Measurements from ENCODE around the gene C9orf78. TPM values are rescaled to one million over a fixed set of nuclear protein-coding genes. Genes with fewer than 3 reads are reported as not detected.

Gene C9orf78, protein sequence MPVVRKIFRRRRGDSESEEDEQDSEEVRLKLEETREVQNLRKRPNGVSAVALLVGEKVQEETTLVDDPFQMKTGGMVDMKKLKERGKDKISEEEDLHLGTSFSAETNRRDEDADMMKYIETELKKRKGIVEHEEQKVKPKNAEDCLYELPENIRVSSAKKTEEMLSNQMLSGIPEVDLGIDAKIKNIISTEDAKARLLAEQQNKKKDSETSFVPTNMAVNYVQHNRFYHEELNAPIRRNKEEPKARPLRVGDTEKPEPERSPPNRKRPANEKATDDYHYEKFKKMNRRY
- total RNA-seq (ENCODE audit: insufficient read depth, low replicate concordance): 49.1 TPM

DNA sequence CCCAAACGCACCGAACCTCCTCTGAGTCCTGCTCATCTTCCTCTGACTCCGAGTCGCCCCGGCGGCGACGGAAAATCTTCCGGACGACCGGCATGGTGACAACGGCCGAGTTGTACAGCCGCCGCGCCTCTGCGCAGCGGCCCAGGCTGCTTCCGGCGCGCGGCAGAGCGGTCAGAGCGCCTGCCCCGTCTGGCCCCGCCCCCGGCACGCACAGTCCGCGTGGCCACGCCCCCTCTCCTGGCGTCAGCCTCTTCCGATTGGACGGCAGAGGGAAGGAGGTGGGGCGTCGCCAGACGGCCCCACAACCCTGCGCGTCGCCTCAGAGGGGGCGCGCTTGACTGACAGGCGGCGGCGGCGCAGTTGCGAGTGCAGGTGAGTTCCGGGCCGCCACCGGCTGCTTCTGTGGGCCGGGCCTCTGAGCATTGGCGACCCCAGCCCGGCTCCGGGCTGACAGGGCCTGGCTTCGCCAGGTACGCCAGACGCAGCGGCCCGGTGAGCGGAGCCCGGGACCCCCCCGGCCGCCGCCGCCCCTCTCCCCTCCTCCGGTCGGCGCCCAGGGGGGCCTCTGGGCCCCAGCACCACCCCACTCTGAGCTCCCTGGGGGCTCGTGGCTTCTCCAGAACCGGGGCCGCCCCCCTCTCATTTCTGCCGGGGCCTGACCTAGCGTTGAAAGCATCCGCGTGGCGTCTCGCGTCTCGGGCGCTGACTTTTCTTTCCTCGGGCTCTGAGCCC lies at the start of gene C9orf78, which contains the start of gene USP20:
Gene C9orf78, minus strand, starts transcription at position 148 of the 732 bp plus-strand sequence. Its CDS starts 54 bp downstream, at position 94.
Gene USP20, plus strand, starts transcription at position 331 of the 732 bp plus-strand sequence. CDS start 17,098 bp downstream, outside the sequence.
- peak; percentile 98 for DNase-seq (ENCODE audit: low spot score)

DNA sequence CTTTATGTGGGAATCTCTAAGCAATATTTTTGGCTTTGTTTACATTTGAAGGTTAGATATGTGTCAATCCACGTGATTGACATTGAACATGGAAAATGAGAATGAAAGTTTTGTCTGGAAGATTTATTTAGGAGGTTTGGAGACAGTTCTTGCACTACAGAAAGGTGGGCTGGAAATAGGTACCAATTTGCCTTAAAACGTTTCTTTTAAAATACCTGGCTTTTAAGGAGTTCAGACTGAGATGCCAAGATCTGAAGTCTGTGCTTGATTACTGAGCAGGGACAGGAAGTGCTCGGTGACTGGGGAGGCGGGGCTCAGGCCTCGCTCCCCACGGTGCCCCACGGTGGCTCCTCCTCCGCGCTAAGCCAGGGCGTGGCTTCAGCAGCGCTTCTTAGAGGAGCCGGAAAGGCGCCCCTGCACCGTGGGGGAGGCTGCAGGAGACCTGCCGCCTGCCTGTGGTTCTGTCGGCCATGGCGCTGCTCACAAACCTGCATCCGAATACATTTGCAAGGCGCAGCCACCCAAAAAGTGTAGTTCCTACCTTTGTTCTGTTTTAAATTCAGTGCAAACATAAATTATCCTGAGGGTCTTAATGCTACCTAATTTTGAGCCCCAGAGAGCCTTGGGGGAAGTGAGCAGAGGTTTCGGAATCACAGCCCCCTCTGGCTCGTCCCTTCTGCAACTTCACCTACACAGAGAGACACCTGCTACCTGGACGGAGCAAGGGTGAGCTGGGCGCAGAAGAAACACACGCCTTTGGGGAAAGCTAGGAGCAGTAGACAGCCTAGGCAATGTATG lies 49.3 kb upstream of the C9orf78 start:
- DNase-seq (ENCODE audit: low spot score): peak; percentile 89

DNA sequence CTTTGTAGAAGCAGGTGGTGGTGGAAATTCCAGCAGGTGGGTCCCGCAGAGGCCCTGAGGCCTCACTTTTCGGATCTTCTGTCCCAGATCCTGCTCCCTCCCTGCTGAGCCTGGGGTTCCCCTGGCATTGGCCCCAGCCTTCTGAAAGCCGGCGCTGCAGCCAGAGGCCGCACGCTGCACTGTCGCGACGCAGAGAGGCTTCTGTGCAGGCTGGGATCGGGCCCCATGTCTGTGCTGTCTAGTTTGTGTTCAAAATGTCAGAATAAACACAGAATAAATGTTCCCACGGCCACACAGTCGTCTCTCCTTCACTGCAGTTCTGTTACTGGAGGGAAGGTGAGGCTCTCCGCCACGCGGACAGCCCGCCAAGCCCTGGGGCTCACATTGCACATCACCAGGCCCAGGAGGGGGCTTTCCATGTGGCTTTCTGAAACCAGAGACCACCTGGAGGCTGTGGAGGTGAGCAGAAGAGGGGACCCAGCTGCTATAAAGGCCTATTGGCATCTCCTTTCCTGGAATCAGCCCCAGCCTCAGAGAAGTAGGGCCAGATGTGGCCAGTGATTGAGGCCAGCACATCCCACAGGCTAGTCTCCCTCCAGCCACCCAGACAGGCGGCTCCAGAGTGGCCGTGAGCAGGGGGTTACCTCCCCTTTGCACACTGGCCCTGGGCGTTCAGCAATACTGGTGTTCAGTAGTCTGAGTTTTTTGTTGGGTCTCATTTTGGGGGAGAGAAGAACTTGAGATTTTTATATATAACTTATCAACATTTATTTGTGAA lies 46.7 kb upstream of the C9orf78 start:
- no peak for DNase-seq (ENCODE audit: low spot score)

DNA sequence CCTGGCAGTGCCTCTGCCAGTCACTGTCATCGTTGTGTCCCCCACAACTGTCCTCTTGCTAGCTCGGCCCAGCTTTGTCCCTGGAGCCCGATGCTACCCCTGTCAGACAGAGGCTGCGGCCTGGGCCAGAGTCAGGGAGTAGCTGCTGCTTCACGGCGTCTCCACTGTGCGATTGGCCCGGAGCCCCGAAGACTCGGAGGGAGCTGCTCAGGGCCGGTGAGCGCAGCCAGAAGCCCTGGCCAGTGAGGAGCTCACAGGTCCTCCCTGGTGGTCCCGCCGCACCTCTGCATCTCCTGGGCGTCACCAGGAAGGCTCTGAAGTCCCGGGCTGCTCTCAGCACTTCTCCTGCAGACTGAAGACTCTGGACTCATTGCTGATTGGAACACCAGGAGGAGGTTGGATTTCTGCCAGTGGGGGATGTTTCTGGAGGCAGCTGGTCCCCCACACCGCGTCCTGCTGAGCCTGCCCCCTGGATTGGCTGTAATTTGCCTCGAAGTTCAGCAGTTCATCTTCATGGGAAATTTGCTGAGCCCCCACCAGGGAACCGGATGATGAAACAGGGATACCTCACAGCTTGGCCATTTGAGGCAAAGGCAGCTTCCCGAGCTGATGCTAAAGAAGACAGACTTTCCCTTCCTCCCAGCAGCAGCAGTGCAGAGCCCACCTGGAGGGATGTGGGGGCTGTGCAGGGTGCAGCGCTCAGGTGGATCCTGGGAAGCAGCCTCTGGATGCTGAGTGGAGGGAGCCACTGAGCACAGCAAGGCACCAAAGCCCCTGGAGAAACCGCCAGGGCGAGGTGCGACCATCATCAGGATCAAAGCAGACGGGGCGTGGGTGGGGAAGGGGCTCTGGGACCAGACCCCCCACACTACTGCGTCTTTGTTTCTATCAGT lies 45.8 kb upstream of the C9orf78 start:
- DNase-seq (ENCODE audit: low spot score): no peak

DNA sequence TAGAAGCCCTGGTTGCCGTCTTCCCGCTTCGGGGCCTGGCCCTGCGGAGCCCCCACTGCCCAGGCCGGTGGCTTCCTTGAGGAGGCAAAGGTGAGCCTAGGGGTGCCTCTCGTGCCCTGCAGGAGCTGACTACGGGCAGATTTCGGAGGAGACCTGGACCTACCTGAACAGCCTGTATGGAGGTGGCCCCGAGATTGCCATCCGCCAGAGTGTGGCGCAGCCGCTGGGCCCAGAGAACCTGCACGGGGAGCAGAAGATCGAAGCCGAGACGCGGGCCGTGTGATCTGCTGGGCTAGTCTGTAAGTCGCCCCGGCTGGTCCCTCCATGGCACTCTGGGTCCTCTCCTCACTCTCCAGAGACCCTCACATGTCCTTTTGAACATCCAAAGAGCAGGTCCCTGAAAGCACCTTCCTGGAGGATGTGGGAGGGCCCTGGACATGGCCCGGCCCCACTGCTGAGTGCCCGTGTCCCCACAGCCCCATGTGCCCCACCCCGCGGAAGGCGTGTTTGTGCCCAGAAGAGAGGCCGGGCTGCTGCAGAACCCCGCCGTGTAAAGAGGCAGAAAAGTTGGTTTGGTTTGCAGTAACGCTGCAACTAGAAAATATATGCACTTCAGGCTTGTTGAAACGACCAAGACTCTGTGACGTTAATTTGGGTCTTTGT lies 45.0 kb upstream of the C9orf78 start:
- no peak for DNase-seq (ENCODE audit: low spot score)

DNA sequence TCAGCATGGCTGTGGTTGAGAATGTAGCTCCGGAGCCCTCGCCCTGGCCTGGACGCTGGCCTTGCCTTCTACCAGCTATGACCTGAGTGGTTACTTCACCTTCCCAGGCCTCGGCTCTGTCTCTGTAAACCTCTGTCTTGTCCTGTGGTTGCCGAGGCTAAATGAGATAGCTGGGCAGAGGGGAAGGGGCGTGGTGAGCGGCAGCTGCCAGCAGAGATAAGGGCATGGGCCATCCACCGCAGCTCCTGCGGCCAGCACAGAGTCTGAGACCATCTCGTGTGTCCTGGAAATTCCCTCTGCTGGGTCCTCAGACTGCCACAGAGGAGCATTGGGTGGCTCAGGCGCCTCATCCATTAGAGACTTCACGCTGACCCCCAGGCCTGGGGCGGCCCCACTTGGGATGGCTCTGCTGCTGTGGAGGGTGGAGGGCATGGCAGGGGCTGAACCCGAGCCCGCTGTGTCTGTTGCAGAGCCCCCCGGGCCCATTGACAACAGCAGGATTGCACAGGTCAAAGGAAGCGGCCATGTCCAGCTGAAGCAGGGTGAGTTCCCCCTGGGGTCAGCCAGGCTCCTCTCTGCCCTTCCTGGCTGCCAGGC lies 44.1 kb upstream of the C9orf78 start:
- DNase-seq (ENCODE audit: low spot score): no peak

DNA sequence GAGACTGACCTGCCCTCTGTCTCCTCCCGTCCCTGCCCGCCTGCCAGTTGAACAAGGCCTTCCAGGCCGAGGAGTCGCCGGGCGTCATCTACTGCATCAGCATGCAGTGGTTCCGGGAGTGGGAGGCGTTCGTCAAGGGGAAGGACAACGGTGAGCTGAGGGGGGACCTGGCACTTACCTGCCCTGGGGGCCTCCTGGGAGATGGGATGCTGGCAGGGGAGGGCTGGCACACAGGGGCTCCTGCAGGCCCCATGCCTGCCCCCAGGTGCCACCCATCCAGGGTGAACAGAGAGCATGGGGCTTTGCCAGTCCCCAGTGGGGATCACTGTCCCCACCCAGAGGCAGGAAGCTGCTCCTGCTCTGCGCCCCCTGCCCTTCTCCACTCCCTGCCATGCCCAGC lies 43.2 kb upstream of the C9orf78 start:
- no peak for DNase-seq (ENCODE audit: low spot score)

DNA sequence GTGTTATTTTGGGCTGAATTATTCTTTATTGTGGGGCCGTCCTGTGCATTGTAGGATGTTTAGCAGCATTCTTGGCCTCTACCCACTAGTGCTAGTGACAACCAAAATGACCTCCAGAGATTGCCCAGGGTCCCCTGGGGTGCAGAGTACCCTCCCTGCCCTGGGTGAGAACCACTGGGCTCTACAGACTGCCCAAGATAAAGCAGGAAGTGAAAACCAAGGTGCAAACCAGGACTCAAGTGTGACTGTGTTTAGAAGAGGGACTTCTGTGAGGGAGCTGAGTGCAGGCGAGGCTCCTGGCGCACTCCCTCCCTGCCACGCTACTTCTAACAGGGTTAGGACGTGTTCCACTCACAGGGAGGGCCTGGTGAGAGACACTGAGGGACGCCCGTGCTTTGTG lies 41.7 kb upstream of the C9orf78 start:
- no peak for DNase-seq (ENCODE audit: low spot score)

DNA sequence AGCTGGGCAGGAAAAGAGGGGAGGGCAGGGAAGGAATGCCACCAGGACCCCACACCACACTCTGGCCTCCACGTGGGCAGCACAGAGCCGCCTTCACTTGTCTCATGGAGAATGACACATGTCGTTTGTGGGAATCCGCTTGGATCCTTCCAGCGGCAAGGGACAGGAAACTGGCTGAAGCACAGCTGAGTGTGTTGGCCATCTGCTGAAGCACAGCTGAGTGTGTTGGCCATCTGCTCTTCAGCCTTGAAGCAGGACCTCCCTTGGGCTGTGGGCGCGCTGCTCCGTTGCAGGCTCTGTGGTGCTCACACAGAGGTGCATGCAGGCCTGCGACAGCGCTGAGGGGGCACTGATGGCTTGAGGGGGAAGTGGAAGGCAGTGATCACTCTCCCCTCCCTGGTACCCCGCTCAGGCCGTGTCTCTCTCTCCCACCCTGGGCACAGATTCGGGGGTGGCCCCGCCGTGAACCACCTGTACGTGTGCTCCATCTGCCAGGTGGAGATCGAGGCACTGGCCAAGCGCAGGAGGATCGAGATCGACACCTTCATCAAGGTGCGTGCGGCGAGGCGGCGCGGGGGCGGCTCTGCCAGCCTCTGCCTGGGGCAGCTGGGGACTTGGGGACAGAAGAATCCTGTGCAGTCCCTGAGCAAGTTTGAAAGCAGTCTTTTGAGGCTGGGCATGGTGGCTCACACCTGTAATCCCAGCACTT lies 40.8 kb upstream of the C9orf78 start:
- no peak for DNase-seq (ENCODE audit: low spot score)

DNA sequence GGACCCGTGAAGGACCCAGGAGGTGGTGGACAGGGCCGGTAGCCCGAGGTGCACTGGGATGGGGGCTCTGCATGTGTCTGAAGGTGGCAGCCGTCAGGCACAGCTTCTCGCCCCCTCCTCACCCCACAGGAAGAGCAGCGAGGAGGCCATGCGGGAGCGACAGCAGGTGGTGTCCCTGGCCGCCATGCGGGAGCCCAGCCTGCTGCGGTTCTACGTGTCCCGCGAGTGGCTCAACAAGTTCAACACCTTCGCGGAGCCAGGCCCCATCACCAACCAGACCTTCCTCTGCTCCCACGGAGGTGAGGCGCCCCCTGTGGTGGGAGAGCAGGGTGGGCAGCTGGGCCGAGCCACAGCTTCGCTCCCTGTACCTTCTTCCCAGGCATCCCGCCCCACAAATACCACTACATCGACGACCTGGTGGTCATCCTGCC lies 40.1 kb upstream of the C9orf78 start:
- no peak for DNase-seq (ENCODE audit: low spot score)

DNA sequence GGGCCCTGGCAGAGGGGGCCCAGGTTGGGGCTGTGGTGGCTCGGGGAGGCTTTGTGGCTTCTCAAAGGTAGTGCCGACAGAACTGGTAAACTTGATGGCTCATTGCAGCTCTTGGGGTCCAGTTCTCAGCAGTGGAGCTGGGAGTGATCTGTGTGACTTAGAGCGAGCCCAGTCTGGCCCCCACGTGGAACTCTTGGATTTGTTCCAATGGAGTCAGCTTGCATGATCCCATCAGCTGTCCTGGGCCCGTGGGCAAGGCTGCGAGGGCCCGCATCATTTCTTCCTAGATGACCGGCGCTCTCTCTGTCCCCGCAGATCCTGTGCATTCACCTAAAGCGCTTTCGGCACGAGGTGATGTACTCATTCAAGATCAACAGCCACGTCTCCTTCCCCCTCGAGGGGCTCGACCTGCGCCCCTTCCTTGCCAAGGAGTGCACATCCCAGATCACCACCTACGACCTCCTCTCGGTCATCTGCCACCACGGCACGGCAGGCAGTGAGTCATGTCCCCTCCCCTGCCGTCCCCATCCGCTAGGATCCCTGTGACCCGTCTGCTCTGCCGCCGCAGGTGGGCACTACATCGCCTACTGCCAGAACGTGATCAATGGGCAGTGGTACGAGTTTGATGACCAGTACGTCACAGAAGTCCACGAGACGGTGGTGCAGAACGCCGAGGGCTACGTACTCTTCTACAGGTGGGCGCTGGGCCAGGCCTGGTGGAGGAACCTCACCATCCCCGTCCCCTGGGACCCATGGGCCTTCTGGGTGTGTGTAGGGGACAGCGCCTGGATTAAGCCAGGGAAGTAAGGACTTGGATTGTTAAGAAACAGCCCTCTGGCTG lies 39.4 kb upstream of the C9orf78 start:
- no peak for DNase-seq (ENCODE audit: low spot score)

DNA sequence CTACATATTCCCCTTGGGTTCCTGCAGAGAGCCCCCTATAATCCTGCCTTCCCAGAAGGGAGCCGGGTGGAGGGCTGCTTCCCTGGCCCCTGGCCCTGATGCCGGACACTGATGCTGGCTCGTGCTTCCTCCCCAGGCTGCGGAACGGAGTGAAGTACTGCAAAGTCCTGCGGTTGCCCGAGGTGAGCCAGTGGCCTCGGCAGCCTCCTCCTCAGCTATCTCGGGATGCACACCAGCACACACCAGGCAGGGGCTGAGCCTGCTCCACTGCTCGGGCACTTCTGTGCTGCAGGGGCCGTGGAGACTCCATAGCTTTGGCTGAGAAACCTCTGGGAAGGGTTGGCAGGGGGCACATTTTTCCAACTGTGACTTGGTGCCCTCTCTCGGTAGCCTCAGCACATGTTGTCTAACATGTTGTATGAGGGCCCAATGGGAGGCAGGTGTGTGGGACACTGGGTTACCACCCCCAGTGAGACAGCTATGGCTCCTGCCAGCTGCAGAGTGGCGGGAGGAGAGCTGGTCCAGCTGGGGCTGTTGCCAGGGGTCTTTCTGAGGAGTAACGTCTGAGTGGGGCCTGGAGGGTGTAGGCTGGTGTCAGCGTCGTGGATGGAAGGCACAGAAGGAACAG lies 38.6 kb upstream of the C9orf78 start:
- no peak for DNase-seq (ENCODE audit: low spot score)

DNA sequence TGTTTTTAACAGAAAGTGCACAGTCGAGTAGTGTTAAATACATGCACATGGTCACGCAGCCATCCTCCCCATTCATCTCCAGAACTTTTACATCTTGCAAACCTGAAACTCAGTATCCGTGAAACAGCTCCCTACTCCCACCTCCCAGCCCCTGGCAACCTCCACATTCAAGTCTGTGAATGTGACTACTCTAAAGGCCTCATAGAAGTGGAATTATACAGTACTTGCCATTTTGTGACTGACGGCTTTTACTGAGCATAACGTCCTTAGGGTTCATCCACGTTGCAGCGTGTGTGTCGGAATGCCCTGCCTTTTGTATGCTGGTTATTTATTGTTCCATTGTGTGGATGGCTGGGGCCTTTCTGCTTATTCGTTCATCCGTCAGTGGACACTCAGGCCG lies 36.0 kb upstream of the C9orf78 start:
- no peak for DNase-seq (ENCODE audit: low spot score)

DNA sequence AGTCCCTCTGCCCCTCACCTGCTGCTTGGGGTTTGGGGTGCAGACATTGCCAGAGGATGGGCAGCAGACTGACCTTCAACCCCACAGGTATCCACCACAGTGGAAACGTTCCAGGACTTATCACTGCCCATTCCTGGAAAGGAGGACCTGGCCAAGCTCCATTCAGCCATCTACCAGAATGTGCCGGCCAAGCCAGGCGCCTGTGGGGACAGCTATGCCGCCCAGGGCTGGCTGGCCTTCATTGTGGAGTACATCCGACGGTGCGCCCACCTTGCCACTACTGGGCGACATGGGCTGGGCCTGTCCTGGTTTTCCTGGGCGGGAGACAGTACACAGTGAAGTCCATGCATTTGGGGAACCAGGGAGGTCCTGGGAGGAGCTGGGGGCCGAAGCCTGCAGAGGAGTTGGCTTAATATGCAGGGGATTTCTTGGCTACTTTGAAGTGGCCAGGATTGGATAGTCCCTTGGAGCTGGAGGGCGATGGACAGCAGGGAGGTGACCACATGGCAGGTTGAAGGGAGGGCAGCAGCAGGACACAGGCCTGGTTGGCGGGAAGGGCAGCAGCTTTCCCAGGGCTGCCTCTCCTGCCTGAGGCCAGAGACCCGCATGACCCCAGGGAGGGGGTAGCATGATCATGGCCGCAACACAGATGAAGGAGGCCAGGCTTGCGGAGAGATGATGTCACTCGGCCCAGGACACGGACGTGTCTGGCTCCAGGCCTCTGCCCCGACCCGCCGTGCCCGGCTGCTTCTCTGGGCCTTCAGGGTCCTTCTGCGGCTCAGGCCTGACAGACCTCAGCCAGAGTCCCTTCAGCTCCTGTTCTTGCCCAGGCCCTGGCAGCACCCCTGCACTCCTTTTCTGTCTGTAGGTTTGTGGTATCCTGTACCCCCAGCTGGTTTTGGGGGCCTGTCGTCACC lies 34.8 kb upstream of the C9orf78 start:
- DNase-seq (ENCODE audit: low spot score): no peak

DNA sequence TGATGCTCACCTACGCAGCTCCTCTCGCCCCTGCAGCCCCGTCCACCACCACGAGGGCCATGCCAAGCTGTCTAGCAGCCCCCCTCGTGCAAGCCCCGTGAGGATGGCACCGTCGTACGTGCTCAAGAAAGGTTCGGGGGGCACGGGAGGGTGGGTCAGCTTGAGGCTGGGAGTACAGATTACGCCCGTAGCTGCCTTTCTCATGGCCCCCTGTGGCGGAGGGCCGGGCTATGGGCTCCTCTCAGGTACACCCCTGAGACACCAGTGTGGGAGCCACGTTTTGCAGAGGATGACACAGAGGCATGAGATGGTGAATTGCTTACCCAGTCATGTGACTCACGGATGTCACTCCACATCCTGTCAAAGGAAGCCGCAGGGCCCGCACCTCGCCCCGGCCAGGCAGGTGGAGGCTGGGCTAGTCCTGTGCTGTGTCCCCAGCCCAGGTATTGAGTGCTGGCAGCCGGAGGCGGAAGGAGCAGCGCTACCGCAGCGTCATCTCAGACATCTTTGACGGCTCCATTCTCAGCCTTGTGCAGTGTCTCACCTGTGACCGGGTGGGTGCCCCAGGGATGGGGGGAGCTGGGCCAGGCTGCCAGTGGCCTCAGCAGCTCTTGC lies 33.9 kb upstream of the C9orf78 start:
- DNase-seq (ENCODE audit: low spot score): no peak

Data from umbilical cord (tissue), 2 donors.